Pulmonary artery endothelial cell (primary cell): ENCODE data around the gene THUMPD2. TPM values are rescaled to one million over a fixed set of nuclear protein-coding genes. Genes with fewer than 3 reads are reported as not detected.
"Not testable (repeated sequence)": the region's sequence is repeated elsewhere in the genome, so short reads cannot be mapped to it uniquely, and the experiment has no call there.

Source experiments
- DNase-seq: peaks from one replicate; pipeline ENCODE4 v3.0.0-alpha.2; 2011; ENCODE audit warnings: low read depth, low spot score
- total RNA-seq: library from RNA; depleted of rRNA; stranded (reverse); fragments of >200 nt; gene quantifications from 2 replicates; pipeline ENCODE4 v1.2.3, GENCODE V29; 2014

THUMPD2 gene
- total RNA-seq, 1 donor from 2014 or later, result 7.5 TPM

DNA sequence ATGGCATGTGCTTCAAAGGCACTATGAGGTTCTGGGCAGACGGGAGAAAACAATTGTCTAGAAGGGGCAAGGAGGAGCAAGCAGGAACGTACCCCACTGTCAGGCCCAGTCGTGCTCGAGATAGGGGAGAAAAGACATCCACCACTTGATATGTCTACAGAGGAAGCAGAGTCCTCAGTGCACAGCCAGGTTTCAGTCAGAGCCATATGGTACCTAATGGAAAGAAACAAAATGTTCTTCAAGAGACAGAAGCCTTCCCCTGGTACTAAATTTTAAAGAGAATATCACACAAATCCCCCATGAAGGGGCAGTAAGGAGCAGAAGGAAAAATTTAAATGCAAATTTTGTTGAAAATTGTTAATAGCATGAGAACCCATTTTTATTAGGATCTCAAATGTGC lies 21.9 kb downstream of the THUMPD2 start:
- DNase-seq, result no peak

DNA sequence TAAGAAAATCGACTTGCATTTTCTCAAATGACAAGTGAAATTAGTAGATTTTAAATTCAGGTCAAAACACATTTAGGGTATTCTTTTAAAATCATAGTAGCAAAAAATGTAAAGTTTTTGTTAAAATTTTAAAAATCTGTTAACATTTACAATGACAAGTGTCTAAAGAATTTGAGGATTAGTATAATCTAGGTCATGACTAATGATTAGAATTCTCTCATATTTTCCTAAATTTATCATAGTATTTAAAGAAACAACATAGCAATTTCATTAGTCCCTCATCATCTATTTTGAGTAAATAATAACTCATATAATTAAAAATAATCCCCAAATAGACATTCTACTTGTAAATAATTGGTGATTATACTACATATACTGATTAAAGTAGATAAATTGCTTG lies 23.6 kb downstream of the THUMPD2 start:
- no peak for DNase-seq

DNA sequence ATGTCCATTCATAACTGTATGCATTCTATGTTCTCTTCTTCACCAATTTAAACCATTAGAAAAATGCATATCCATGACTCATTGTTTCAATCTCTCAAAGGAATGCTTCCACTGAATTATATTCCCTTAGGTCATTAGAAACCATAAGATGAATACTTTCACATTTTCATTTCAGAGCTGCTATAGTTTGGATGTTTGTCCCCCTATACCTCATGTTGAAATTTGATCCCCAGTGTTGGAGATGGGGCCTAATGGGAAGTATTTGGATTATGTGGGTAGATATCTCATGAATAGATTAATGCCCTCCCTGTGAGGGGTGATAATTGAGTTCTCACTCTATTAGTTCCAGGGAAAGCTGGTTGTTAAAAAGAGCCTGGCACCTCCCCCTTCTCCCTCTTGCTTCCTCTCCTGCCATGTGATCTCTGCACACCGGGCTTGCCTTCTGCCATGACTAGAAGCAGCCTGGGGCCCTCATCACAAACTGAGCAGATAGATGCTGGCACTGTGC lies 35.7 kb downstream of the THUMPD2 start:
- no peak for DNase-seq

DNA sequence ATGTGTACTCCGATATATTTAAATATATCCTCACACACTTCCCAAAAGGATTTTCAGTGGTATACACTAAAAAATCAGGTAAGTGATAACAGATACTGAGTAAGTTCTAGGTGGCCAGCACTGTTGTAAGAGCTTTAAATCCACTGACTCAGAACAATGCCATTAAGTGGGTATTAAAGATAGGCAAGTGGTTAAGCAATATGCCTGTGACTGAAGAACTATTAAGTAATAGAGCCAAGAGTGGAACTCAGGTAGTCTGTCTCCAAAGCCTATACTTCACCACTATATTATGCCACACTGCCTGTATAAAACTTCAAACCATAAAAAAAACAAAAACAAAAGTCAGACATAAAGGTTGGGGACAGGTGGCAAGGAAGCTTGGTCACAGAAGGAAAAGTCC lies 37.2 kb downstream of the THUMPD2 start:
- DNase-seq, result no peak

DNA sequence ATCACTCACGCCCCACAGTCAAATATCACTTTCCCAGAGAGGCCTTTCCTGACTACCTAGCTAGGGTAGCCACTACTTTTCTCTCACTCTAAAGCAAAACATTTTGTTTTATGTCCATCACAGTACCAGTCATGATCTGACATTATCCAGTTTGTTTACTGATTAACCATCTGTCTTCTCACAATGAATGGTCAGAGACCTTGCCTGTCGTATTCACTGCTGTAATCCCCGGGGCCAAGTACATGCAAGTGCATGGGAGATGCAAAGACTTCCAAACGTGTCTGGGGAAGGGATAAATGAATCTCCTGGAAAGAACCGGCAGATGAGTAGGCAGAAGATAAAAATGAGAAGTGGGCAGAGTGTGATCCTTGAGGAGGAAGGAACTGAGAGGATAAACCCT lies 39.7 kb downstream of the THUMPD2 start:
- no peak for DNase-seq

DNA sequence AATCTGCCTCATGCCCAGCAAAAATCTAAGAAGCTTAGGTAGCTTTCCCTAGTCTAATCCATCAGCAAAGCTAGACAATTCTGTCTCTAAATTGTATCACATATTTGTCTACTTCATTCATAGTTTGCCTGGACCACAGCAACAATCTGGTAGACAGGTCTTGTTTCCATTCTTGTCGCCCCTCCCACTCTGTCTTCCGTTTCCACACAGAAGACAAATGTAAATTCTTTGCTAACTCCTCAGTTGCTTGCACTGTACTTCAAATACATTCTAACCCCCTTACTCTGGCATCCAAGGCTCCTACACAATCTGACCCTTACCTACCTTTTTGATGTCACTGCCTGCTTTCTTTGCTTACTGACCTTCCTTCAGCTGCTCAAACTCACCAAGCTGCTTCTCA lies 40.1 kb downstream of the THUMPD2 start:
- DNase-seq, result no peak

DNA sequence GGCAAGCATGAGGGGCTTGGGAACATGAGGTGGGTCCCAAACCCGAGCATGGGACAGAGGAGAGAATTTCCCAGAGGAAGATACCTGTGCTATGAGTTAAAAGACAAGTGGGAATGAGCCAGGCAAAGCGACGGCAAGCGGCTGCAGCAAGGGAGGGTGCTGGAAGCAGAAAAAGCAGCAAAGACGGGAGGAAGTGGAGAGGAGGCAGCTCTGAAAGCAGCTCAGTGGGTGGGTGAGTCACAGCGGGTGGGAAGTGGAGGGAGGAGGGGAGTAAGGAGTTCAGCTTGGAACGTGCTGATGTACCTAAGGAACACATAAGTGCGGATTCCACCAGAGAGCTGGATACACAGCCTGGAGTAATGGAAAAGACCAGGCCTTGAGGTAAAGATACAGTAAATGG lies 41.4 kb downstream of the THUMPD2 start:
- DNase-seq, result no peak

DNA sequence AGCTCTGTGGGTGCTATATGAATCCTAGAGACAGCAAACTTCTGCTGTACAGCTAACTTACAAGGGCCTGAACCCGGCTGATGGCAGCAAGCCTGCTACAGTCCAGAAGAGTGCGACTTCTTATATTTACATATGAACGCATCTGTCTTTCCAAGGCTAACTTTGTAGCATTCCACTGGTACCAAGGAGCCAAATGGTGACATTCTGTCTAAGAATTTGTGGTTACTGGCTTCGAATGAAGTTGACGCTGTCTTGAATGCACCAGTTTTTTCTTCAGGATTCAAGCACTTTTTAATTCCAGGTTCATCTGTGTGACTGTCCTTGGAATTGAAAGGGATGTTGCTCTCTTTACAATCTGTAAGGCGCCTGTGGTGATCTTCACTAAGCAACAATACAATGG lies 42.4 kb downstream of the THUMPD2 start:
- no peak for DNase-seq

DNA sequence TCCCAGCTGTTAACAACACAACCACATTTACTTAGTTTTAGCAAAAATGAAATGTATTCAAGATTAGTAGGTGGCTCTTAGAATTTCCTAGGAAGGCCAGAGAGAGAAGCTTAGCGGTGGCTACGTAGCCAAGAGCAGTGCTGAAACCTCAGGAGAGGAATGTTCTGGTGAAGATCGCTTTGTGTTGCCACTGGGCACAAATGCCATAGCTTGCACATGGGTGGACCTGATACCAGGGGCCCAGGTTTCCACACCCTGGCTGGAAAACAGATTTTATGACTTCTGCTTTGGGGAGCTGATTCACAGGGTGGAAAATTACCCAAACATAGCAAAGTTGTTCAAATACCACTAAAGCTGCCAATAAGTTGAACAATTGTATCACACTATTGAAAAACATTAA lies 43.4 kb downstream of the THUMPD2 start:
- DNase-seq, result no peak

DNA sequence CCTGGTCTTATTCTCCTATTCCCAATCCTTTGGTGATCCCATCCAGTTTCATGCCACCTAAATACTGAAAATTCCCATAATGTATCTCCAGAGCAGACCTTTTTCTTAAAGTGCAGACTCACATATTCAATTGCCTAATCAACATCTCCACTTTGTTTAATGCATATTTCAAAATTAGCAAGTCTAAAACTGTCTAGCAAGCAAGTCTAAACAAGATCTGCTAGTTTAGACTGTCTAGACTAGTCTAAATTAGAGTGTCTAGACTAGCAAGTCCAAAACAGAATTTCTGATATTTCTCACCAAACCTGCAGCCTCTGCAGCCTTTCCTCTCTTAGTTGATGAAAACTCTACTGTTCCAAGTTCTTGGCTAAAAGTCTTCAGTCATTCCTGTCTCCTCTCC lies 44.6 kb downstream of the THUMPD2 start:
- no peak for DNase-seq

DNA sequence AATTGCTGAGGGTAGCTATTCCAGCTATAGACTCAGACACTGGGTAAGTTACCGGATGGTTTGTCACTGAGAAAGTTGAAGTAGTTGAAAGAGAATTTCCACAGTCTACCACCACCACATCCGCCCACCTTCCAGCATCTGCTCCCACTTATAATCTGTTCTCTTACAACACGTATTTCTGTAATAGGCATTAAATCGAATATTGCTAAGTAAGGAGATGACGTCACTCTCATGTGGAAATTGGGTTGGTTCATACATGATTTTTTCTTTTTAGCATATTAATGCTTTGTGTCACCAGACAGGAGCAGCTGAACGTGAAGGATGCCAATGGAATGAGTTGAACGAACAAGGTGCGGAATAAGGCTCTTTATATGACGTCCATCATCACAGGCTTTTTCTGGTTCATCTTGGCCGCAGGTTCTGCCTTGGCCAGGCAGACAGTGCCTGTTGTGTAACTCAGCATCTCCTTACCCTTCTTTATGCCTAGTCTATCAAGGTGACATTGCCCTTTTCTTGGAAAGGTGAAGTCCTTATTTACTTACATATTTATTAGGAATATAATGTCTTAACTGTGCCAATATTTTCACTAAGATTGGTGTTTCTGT lies 45.9 kb downstream of the THUMPD2 start:
- no peak for DNase-seq

DNA sequence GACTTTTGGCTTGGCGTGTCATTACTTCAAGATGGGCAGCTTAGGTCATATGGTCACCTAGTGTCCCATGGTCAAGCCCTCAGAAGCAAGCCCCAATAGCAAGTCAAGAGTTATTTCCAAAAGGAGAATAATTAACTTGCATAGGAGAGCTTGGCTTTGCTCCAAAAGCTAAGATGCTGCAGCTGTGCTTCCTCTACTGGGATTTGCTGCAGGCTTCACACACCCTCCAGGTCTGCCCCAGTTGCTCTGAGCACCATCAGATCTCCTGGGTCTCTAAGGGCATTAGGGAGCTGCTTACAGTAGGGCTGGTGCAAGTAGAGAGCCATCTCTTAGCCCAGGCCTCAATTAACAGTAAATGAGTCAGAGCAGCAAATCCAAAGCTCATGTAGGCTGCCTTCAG lies 46.6 kb downstream of the THUMPD2 start:
- DNase-seq, result no peak

DNA sequence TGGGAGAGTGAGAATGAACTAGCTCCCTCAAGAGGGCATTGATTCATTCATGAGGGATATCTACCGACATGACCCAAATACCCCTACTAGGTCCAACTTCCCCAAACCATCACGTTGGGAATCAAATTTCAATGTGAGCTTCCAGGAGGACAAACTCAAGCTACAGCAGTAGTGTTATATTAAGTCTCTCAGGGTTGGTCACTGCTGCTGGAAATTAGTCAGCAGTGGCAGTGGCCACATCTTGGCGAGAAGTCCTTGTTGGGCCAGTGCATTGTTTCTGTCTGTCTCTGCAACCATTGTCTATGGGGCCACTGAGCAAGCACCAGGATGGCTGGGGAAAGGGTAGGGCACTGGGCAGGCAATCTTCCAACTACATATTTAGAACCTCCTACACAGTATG lies 47.5 kb downstream of the THUMPD2 start:
- DNase-seq, result no peak

DNA sequence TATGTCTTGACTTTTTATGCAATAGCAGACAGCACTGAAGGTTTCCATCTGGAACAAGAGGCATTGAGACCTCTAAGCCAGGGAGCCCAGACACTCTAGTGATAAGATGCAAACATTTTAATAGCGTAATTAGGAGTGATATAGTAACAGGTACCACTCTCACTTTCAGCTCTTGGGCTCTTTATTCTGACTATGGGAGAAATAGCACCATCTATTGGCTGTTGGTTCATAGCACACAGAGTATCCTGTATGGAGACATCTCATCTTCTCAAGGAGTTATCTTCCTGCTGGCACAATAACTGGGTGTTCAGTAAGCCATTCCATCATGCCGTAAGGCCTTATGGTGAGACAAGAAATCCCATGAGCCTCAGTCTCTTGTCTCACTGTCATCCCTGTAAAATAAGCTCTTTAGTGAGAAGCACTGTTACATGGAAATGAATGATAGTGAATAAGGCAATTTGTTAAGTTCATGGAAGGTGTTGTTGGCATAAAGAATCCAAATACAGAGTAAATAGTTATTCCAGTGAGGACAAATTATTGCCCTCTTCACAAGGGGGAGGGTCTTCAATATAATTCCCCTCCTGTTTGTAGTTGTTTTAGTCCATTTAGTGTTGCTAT lies 48.3 kb downstream of the THUMPD2 start:
- no peak for DNase-seq

DNA sequence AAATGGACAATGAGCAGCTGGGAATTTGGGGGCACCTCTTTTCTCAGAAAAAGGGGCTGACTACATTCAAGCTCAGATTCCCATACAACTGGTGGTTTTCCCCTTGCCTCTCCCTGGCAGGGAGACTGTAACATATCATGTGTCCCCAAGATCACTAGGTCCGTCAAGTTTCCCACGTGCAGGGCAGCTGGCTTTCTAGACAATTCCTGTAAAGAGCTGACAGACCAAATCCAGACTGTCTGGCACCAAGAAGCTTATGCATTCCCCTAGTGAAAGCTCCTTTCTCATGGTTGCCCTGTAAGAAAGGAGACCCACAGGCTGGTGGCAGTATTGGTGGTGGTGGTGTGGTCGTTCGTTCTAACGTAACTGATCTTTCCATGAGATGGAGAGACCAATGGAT lies 48.8 kb downstream of the THUMPD2 start:
- DNase-seq, result no peak

DNA sequence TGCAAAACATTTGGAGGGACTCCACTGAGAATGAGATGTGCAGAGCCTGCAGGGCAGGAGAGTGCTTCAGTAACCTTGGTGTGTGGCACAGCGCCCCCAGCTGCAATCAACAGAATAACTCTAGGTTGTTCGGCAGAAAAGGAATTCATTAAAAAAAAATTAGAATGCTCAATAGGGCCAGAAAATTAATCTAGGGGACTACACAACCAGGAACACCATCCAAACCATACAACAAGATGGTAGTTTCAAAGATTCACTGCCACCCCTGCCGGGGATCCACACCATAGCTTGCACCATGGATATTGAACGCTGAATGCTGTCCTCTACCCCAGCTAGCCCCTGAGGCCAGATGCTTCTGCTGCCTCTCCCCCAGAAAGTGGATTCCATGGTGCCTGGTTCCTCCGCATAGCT lies 50.1 kb downstream of the THUMPD2 start:
- DNase-seq, result no peak

DNA sequence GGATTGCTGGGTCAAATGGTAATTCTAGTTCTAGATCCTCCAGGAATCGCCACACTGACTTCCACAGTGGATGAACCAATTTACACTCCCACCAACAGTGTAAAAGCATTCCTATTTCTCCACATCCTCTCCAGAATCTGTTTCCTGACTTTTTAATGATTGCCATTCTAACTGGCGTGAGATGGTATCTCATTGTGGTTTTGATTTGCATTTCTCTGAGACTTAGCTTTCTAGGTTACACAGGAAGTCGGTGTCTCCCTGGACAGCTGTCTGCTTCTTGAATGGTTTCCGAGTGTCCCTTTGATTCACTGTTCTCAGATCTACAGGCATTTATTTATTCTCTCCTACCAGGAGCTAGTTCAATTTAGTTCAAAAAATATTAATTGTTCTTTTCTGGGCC lies 51.0 kb downstream of the THUMPD2 start:
- not testable (repeated sequence) for DNase-seq

DNA sequence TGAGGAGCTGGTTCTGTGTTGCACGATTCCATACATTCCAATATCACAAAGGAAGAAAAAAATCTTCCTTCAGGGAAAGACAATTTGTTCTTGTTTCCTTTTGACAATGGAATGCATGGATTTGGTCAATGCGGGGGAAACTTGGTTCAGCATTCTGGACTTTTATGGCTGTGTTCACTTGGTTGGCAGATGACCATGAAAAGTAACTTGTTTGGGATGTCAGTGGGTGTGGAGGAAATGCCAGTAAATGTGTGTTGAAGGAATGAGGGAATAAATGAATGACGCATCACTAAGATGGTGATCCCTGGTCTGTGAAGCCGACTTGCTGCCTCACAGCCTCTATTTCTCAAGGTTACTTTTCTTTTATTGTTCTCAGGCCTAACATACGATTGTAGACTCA lies 53.7 kb downstream of the THUMPD2 start:
- no peak for DNase-seq

DNA sequence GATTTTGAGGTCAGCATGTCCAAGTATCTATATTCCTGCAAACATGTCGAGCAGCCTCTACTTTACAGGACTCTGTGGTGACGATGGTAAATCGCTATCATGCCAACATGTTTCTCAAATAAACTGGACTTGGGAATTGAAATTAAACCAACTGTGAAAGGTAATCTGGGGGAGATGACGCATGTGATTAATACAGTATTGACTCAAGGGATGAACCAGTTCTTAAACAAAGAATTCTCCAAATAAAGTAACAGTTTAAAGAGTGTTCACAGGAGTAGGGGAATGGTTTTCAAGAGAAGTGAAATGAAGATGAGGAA lies 54.3 kb downstream of the THUMPD2 start:
- no peak for DNase-seq

DNA sequence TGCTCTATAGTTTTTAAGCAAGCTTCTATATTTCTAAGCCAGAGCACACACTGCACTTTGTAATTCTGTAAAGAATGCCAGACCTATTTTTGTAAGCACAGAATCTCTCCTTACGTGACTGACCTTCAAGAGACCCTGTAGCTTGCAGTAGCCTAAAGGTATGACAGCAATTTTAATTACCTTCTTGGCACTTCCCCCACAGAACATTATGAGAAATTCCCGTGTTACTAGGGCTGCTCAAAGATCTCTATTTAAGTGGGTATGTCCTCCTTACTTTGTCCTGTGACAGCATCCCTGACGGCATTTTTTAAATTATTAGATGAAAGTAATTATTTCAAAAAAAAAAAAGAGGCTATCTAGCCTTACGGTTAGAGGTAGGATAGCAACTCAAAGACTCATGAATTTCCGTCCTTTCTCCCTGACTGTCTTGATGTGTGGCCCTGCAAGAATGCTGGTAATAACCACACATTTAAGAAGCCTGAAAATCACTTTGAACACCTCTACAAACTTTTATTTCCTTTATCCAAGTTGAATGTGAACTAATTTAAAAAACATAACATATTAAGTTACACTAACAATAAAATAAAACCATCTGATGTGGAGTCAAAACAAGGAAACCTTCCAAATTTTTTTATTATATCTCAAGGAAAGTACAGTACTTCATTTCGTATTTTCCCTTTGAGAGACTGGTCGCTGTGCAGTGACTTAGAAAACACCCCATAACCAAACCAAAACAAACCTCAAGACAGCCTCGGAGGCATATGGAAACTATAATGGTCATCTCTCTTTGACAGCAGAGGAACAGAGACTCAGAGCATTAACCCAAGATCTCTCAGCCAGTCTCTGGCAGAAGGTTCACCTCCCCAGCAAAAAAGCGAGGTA lies 54.9 kb downstream of the THUMPD2 start:
- no peak for DNase-seq

DNA sequence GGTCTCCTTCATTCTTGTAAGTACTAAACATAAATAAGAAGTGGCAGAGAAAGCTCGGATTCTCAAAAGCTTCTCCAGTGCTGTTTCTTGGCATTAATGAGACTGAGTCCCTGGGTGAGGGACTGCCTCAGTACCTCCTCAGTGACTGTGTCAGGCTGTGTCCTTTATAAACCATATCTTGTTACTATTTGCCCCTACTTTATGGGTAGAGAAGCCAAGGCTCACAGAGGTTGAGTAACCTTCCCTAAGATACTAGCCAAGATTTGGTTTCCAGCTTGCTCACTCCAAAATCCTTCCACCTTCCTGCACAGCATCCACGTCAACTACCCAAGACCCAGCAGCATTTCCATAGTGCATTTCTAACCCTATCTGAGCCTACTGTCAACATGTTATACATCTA lies 55.6 kb downstream of the THUMPD2 start:
- DNase-seq, result no peak

DNA sequence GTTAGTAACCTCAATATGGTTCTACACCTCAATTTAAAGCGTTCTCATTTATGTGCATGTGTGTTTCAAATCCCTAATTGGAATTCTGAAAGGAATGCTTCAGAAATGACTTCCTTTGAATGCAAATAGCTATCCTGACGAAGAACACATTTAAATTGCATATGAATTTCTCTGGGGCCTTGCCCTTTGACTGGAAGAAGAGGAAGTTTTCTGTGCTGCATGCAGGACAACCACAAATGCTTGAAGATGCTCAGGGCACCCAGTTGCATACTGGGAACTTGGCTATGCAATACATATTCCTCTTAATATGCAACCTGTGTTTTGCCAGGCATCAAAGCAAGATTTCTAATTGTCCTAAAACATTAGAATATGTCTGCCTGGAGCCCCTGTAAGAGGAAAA lies 58.1 kb downstream of the THUMPD2 start:
- no peak for DNase-seq

DNA sequence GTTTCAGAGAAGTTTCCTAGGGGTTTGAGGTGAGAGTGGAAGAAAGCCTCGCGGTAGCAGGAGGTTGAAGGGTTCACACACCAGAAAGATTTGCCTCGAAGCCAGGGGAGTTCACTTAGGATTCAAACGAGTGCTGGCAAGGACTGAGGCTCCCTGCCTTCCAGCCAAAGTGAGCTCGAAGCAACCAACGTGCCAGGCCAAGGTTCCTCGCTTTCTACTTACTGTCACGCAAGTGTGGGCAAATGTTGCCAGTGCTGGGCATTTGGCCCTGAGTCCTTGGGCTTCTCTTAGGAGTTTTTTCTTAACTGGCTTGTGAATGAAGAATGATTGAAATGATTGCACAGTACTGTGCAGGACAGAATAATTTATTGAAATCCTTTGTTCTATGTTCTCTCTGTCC lies 59.7 kb downstream of the THUMPD2 start:
- no peak for DNase-seq
